ENCODE results near the gene OGG1. TPM values are rescaled to one million over a fixed set of nuclear protein-coding genes. Genes with fewer than 3 reads are reported as not detected.
A peak's percentile ranks its signal among the peaks of the same experiment; 100 is the strongest.

OGG1 gene
- total and polyA plus RNA-seq, 5 donors from 2014 or later, result 21.8 to 30.2 (median 26.3) TPM

GRCh38 chr3:9730657-9731205 is 19.0 kb upstream of the OGG1 start:
- H3K27me3 Mint-ChIP-seq, result peaks cover 6% of the 10 kb centered on the region

GRCh38 chr3:9731206-9732079 is 18.3 kb upstream of the OGG1 start, which contains the start of gene BRPF1:
BRPF1 (plus strand) TSS chr3:9731735; CDS start chr3:9734141, 2,406 bp downstream.
- Mint-ChIP-seq H3K9me3 (peaks cover 0 to under 1% (median 0%) of the 10 kb centered on the region in 7 donors), H3K27ac (peak within 1 kb of the TSS; percentile 91 to 99 (median 91)), H3K36me3 (peaks cover 8% of the 10 kb centered on the region), H3K27me3 (peaks cover 6% of the 10 kb centered on the region), H3K4me1 (peaks cover 26 to 75% (median 54%) of the 10 kb centered on the region in 4 donors), H3K4me3 (peak within 1 kb of the TSS; percentile 92 to 96 (median 94))
- DNase-seq (peak; percentile 98 to 100 (median 99)), ATAC-seq (ENCODE audit: low read depth in 2 of 2) (peak; percentile 94)
- H3K4me1 ChIP-seq (ENCODE audit: control insufficient read depth, insufficient read depth, low read length, poor library complexity, severe bottlenecking), result peaks cover 42% of the 10 kb centered on the region
- H3K4me3 ChIP-seq (ENCODE audit: low read depth, low read length), result peak within 1 kb of the TSS; percentile 83
- peaks cover 23% of the 10 kb centered on the region for H3K36me3 ChIP-seq (ENCODE audit: control insufficient read depth, insufficient read depth, low read length)
- no peaks in the 10 kb centered on the region for H3K27me3 ChIP-seq (ENCODE audit: control insufficient read depth, insufficient read depth, low read length)
- no peaks in the 10 kb centered on the region for H3K9me3 ChIP-seq (ENCODE audit: control insufficient read depth in 2 of 2, low read length in 2 of 2)
- peak within 1 kb of the TSS; percentile 85 for H3K27ac ChIP-seq (ENCODE audit: insufficient read depth, low read length, poor library complexity, severe bottlenecking)

More at GRCh38 chr3:9730657-9731205, 19.0 kb upstream of the OGG1 start:
- Mint-ChIP-seq H3K4me1 (peaks cover 23 to 75% (median 51%) of the 10 kb centered on the region in 4 donors), H3K4me3 (peak overlapping the region; percentile 92 to 96 (median 94)), H3K36me3 (peaks cover 5% of the 10 kb centered on the region), H3K9me3 (no peaks in the 10 kb centered on the region), H3K27ac (peak overlapping the region; percentile 79 to 91 (median 91))
- peak; percentile 25 to 29 for ATAC-seq (ENCODE audit: low read depth in 2 of 2)
- peaks cover 42% of the 10 kb centered on the region for H3K4me1 ChIP-seq (ENCODE audit: control insufficient read depth, insufficient read depth, low read length, poor library complexity, severe bottlenecking)
- peak overlapping the region; percentile 85 for H3K27ac ChIP-seq (ENCODE audit: insufficient read depth, low read length, poor library complexity, severe bottlenecking)
- H3K4me3 ChIP-seq (ENCODE audit: low read depth, low read length), result peak overlapping the region; percentile 83
- H3K9me3 ChIP-seq (ENCODE audit: control insufficient read depth in 2 of 2, low read length in 2 of 2), result no peaks in the 10 kb centered on the region
- H3K36me3 ChIP-seq (ENCODE audit: control insufficient read depth, insufficient read depth, low read length), result peaks cover 19% of the 10 kb centered on the region
- DNase-seq, result peak in 1 of 3 donors; percentile 19
- H3K27me3 ChIP-seq (ENCODE audit: control insufficient read depth, insufficient read depth, low read length), result no peaks in the 10 kb centered on the region

GRCh38 chr3:9732080-9732739 is 17.5 kb upstream of the OGG1 start:
- peaks cover 31% of the 10 kb centered on the region for H3K36me3 ChIP-seq (ENCODE audit: control insufficient read depth, insufficient read depth, low read length)
- peaks cover 6% of the 10 kb centered on the region for H3K27me3 Mint-ChIP-seq
- H3K36me3 Mint-ChIP-seq, result peaks cover 10% of the 10 kb centered on the region
- peaks cover 37% of the 10 kb centered on the region for H3K4me1 ChIP-seq (ENCODE audit: control insufficient read depth, insufficient read depth, low read length, poor library complexity, severe bottlenecking)
- H3K27ac Mint-ChIP-seq, result peak overlapping the region; percentile 91 to 94 (median 91)
- H3K4me3 Mint-ChIP-seq, result peak overlapping the region; percentile 88 to 92 (median 90)
- H3K4me3 ChIP-seq (ENCODE audit: low read depth, low read length), result peak overlapping the region; percentile 74
- ATAC-seq (ENCODE audit: low read depth in 2 of 2) (no peak), DNase-seq (peak; percentile 24 to 70 (median 38))
- H3K27ac ChIP-seq (ENCODE audit: insufficient read depth, low read length, poor library complexity, severe bottlenecking), result peak overlapping the region; percentile 85
- no peaks in the 10 kb centered on the region for H3K27me3 ChIP-seq (ENCODE audit: control insufficient read depth, insufficient read depth, low read length)
- peaks cover 0 to 2% (median 0%) of the 10 kb centered on the region in 7 donors for H3K9me3 Mint-ChIP-seq
- H3K4me1 Mint-ChIP-seq, result peaks cover 26 to 74% (median 55%) of the 10 kb centered on the region in 4 donors
- H3K9me3 ChIP-seq (ENCODE audit: control insufficient read depth in 2 of 2, low read length in 2 of 2), result no peaks in the 10 kb centered on the region

GRCh38 chr3:9732740-9733115 is 17.0 kb upstream of the OGG1 start:
- DNase-seq, result no peak
- Histone ChIP-seq H3K36me3 (ENCODE audit: control insufficient read depth, insufficient read depth, low read length) (peaks cover 34% of the 10 kb centered on the region), H3K4me1 (ENCODE audit: control insufficient read depth, insufficient read depth, low read length, poor library complexity, severe bottlenecking) (peaks cover 32% of the 10 kb centered on the region), H3K9me3 (ENCODE audit: control insufficient read depth in 2 of 2, low read length in 2 of 2) (no peaks in the 10 kb centered on the region), H3K27me3 (ENCODE audit: control insufficient read depth, insufficient read depth, low read length) (no peaks in the 10 kb centered on the region), H3K27ac (ENCODE audit: insufficient read depth, low read length, poor library complexity, severe bottlenecking) (peak overlapping the region; percentile 85), H3K4me3 (ENCODE audit: low read depth, low read length) (peak overlapping the region; percentile 74)
- H3K9me3 Mint-ChIP-seq, result peaks cover 0 to 2% (median 0%) of the 10 kb centered on the region in 7 donors
- H3K27ac Mint-ChIP-seq, result peak overlapping the region; percentile 91 to 94 (median 91)
- H3K27me3 Mint-ChIP-seq, result peaks cover 6% of the 10 kb centered on the region
- ATAC-seq (ENCODE audit: low read depth in 2 of 2), result no peak
- peaks cover 10% of the 10 kb centered on the region for H3K36me3 Mint-ChIP-seq
- H3K4me3 Mint-ChIP-seq, result peak overlapping the region; percentile 88 to 92 (median 90)
- H3K4me1 Mint-ChIP-seq, result peaks cover 20 to 69% (median 50%) of the 10 kb centered on the region in 4 donors

GRCh38 chr3:9736831-9737230 is 12.9 kb upstream of the OGG1 start:
- peaks cover 0 to 2% (median 0%) of the 10 kb centered on the region in 7 donors for H3K9me3 Mint-ChIP-seq
- Histone ChIP-seq H3K4me1 (ENCODE audit: control insufficient read depth, insufficient read depth, low read length, poor library complexity, severe bottlenecking) (peaks cover 19% of the 10 kb centered on the region), H3K27ac (ENCODE audit: insufficient read depth, low read length, poor library complexity, severe bottlenecking) (no peak overlapping the region), H3K36me3 (ENCODE audit: control insufficient read depth, insufficient read depth, low read length) (peaks cover 75% of the 10 kb centered on the region), H3K4me3 (ENCODE audit: low read depth, low read length) (no peak overlapping the region), H3K9me3 (ENCODE audit: control insufficient read depth in 2 of 2, low read length in 2 of 2) (no peaks in the 10 kb centered on the region), H3K27me3 (ENCODE audit: control insufficient read depth, insufficient read depth, low read length) (no peaks in the 10 kb centered on the region)
- H3K36me3 Mint-ChIP-seq, result peaks cover 34% of the 10 kb centered on the region
- no peak for ATAC-seq (ENCODE audit: low read depth in 2 of 2)
- peak overlapping the region in 2 of 4 donors; percentile 43 to 64 for H3K4me3 Mint-ChIP-seq
- peak overlapping the region in 1 of 3 donors; percentile 21 for H3K27ac Mint-ChIP-seq
- peaks cover 10 to 50% (median 40%) of the 10 kb centered on the region in 4 donors for H3K4me1 Mint-ChIP-seq
- no peak for DNase-seq
- H3K27me3 Mint-ChIP-seq, result no peaks in the 10 kb centered on the region

- Mint-ChIP-seq H3K27ac (no peak overlapping the region), H3K4me3 (no peak overlapping the region), H3K27me3 (no peaks in the 10 kb centered on the region), H3K9me3 (peaks cover 0 to 2% (median 0%) of the 10 kb centered on the region in 7 donors), H3K36me3 (peaks cover 38% of the 10 kb centered on the region), H3K4me1 (peaks cover 10 to 32% (median 23%) of the 10 kb centered on the region in 4 donors)
- Histone ChIP-seq H3K9me3 (ENCODE audit: control insufficient read depth in 2 of 2, low read length in 2 of 2) (no peaks in the 10 kb centered on the region), H3K27ac (ENCODE audit: insufficient read depth, low read length, poor library complexity, severe bottlenecking) (no peak overlapping the region), H3K4me1 (ENCODE audit: control insufficient read depth, insufficient read depth, low read length, poor library complexity, severe bottlenecking) (peaks cover 3% of the 10 kb centered on the region), H3K36me3 (ENCODE audit: control insufficient read depth, insufficient read depth, low read length) (peaks cover 93% of the 10 kb centered on the region), H3K27me3 (ENCODE audit: control insufficient read depth, insufficient read depth, low read length) (no peaks in the 10 kb centered on the region), H3K4me3 (ENCODE audit: low read depth, low read length) (no peak overlapping the region)
- ATAC-seq (ENCODE audit: low read depth in 2 of 2) (no peak), DNase-seq (no peak)
Observed at GRCh38 chr3:9739181-9739580, 10.6 kb upstream of the OGG1 start.

- Mint-ChIP-seq H3K4me1 (peaks cover 0 to 8% (median 2%) of the 10 kb centered on the region in 4 donors), H3K27ac (no peak overlapping the region), H3K4me3 (no peak overlapping the region), H3K36me3 (peaks cover 53% of the 10 kb centered on the region), H3K9me3 (no peaks in the 10 kb centered on the region), H3K27me3 (no peaks in the 10 kb centered on the region)
- Histone ChIP-seq H3K27ac (ENCODE audit: insufficient read depth, low read length, poor library complexity, severe bottlenecking) (no peak overlapping the region), H3K36me3 (ENCODE audit: control insufficient read depth, insufficient read depth, low read length) (peaks cover 99% of the 10 kb centered on the region), H3K27me3 (ENCODE audit: control insufficient read depth, insufficient read depth, low read length) (no peaks in the 10 kb centered on the region), H3K4me1 (ENCODE audit: control insufficient read depth, insufficient read depth, low read length, poor library complexity, severe bottlenecking) (no peaks in the 10 kb centered on the region), H3K4me3 (ENCODE audit: low read depth, low read length) (no peak overlapping the region), H3K9me3 (ENCODE audit: control insufficient read depth in 2 of 2, low read length in 2 of 2) (no peaks in the 10 kb centered on the region)
- DNase-seq (no peak), ATAC-seq (ENCODE audit: low read depth in 2 of 2) (no peak)
Observed at GRCh38 chr3:9742560-9742959, 7.2 kb upstream of the OGG1 start.
